ENCODE results near the gene RNGTT.
A peak's percentile ranks its signal among the peaks of the same experiment; 100 is the strongest.

GRCh38 chr6:88780714-88781389 is 182.6 kb downstream of the RNGTT start:
- TF ChIP-seq, protein P1, sequence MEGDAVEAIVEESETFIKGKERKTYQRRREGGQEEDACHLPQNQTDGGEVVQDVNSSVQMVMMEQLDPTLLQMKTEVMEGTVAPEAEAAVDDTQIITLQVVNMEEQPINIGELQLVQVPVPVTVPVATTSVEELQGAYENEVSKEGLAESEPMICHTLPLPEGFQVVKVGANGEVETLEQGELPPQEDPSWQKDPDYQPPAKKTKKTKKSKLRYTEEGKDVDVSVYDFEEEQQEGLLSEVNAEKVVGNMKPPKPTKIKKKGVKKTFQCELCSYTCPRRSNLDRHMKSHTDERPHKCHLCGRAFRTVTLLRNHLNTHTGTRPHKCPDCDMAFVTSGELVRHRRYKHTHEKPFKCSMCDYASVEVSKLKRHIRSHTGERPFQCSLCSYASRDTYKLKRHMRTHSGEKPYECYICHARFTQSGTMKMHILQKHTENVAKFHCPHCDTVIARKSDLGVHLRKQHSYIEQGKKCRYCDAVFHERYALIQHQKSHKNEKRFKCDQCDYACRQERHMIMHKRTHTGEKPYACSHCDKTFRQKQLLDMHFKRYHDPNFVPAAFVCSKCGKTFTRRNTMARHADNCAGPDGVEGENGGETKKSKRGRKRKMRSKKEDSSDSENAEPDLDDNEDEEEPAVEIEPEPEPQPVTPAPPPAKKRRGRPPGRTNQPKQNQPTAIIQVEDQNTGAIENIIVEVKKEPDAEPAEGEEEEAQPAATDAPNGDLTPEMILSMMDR (conservative IDR thresholded peaks at IDR 0.05; ENCODE audit: low read length), result peak; percentile 86
- no peak for TF ChIP-seq EZH2phosphoT487 (IDR thresholded peaks at IDR 0.05; ENCODE audit: borderline replicate concordance)

Measured in Loucy (cell line).